Panc1 (cell line): Measurements from ENCODE around the gene KCND3. TPM values are rescaled to one million over a fixed set of nuclear protein-coding genes. Genes with fewer than 3 reads are reported as not detected.

Experiments
- ATAC-seq: fragments of 200-7000 bp; cut with Tn5 transposase; 2 replicates; pipeline ENCODE4 v1.9.1; 2020; ENCODE audit warnings: mild to moderate bottlenecking, moderate library complexity
- BruUV-seq: library from RNA; stranded (reverse); fragments of 400-500 nt; replicated peaks from 2 replicates; lab custom pipeline; 2021; lab: Mats Ljungman, UMichigan
- CTCF ChIA-PET: fragments of 300-600 bp; sonication (Branson Sonifier 250); formaldehyde crosslinking; loops from one replicate; lab custom pipeline; 2022; ENCODE audit warnings: antibody characterized with exemption; lab: Charles Lee
- POLR2A ChIA-PET: fragments of 300-600 bp; sonication (Branson Sonifier 250); formaldehyde crosslinking; loops from one replicate; lab custom pipeline; 2022; ENCODE audit warnings: antibody characterized with exemption; lab: Charles Lee
- DNase-seq: peaks from one replicate; pipeline ENCODE4 v3.0.0-alpha.2; 2010; ENCODE audit warnings: low read depth, low spot score
- H3K27ac ChIP-seq: 2 replicates; pipeline ENCODE4 v1.5.1; 2011; ENCODE audit warnings: mild to moderate bottlenecking, low read length, inconsistent platforms
- H3K27me3 ChIP-seq: fragments of 200-500 bp; sonication (Bioruptor generic); 2 replicates; pipeline ENCODE4 v1.6.0; 2014; ENCODE audit warnings: low read length, inconsistent platforms; ENCODE audit not compliant: control insufficient read depth, insufficient read depth
- H3K36me3 ChIP-seq: fragments of 200-500 bp; sonication (Bioruptor generic); 2 replicates; pipeline ENCODE4 v1.5.1; 2014; ENCODE audit warnings: inconsistent platforms, mild to moderate bottlenecking, low read length, moderate library complexity; ENCODE audit not compliant: control insufficient read depth, insufficient read depth
- H3K4me1 ChIP-seq: 2 replicates; pipeline ENCODE4 v1.5.1; 2011; ENCODE audit warnings: inconsistent platforms, mild to moderate bottlenecking, low read length, moderate library complexity; ENCODE audit not compliant: control insufficient read depth, insufficient read depth
- H3K4me3 ChIP-seq, 2 experiments: 2 replicates each; pipeline ENCODE4 v1.5.1; 2011 to 2012; ENCODE audit warnings: low read depth in 2 of 2, low read length in 2 of 2, mild to moderate bottlenecking in 2 of 2, inconsistent platforms in 1 of 2, moderate library complexity in 1 of 2
- H3K9me3 ChIP-seq: fragments of 200-500 bp; sonication (Bioruptor generic); 2 replicates; pipeline ENCODE4 v1.5.1; 2014; ENCODE audit warnings: low read depth, mild to moderate bottlenecking, inconsistent platforms, low read length, moderate library complexity; ENCODE audit not compliant: control insufficient read depth, insufficient read depth
- POLR2AphosphoS5 ChIP-seq: IDR thresholded peaks from 2 replicates; pipeline ENCODE4 v1.6.1; 2012; ENCODE audit warnings: mild to moderate bottlenecking, low read depth, low read length, moderate library complexity
- SIN3A ChIP-seq: IDR thresholded peaks from 2 replicates; pipeline ENCODE4 v1.6.1; 2012; ENCODE audit warnings: low read depth, mild to moderate bottlenecking, low read length, moderate library complexity, borderline replicate concordance; ENCODE audit not compliant: insufficient read depth
- TCF7L2 ChIP-seq: IDR thresholded peaks from 2 replicates; pipeline ENCODE4 v1.6.1; 2011; ENCODE audit warnings: mild to moderate bottlenecking, low read depth, low read length, inconsistent platforms
- in situ Hi-C: cut with HindIII; loops from 2 replicates; pipeline ENCODE4 v1.10.0; 2016; ENCODE audit warnings: low sequenced_read_pairs, low pct_unique_long_range_greater_than_20kb
- intact Hi-C: fragments of 100-400 bp; cut with micrococcal nuclease; formaldehyde crosslinking; loops from one replicate; pipeline ENCODE4 v1.10.0; 2022; ENCODE audit not compliant: unreplicated experiment
- total RNA-seq: library from RNA; stranded (reverse); gene quantifications from one replicate; pipeline ENCODE4 v1.2.1, GENCODE V29; 2021; ENCODE audit not compliant: unreplicated experiment
- TF ChIP-seq, protein P1 (sequence below): fragments of 450-650 bp; IDR thresholded peaks from 2 replicates; pipeline ENCODE4 v1.5.1; 2017; ENCODE audit warnings: mild to moderate bottlenecking
- TF ChIP-seq, protein P2 (sequence below), 2 experiments: IDR thresholded peaks; 2 replicates each; pipeline ENCODE4 v1.6.1; 2011 to 2012; ENCODE audit warnings: low read depth in 2 of 2, control low read depth in 1 of 2, low read length in 1 of 2, mild to moderate bottlenecking in 1 of 2, moderate library complexity in 1 of 2; ENCODE audit not compliant: insufficient read depth in 1 of 2

KCND3 gene
- total RNA-seq, 1 experiment from 2014 or later = not detected

DNA sequence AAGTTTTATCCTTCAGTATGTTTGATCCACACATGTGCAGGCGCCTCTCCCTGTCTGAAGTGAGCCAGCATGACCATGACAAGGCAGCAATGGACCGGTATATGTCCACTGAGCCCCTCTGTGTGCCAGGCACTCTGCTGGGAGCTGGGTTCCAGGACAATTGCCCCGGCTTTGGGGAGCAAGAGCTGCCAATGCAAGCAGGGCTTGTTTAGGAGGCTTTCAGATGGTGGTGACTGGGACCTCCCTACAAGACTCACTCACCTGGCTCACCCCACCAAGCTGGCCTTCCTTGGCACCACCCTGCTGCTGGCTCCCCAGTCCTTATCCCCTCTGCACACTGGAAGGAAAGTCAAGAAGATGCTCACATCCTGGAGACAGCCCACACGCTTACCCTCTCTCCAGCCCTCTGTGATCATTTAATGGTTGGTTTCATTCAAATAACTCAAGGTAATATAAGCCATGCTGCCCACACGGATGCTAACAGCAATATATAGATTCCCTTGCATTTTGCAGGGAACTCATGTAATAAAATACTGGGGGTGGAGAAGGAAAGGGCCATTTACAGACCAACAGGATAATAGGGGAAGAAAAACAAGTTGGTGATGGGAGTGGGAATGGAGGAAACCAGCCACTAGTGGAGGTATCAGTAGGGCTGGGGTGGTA lies 23.6 kb downstream of the KCND3 start:
- H3K36me3 ChIP-seq = no peaks in the 10 kb centered on the region
- in situ Hi-C loops = no loop called here
- no peak overlapping the region for H3K27ac ChIP-seq
- no peak for TF ChIP-seq POLR2AphosphoS5
- no peak for TF ChIP-seq SIN3A
- intact Hi-C loops = no loop called here
- H3K4me3 ChIP-seq = no peak overlapping the region
- ATAC-seq = no peak
- DNase-seq = no peak
- no peaks in the 10 kb centered on the region for H3K27me3 ChIP-seq
- CTCF ChIA-PET = interaction anchor here (0.6 kb wide), 1 partner anchor 1080 kb away, joined by 3 read pairs; no protein-coding TSS in a partner anchor
- POLR2A ChIA-PET = no interaction called here
- no peaks in the 10 kb centered on the region for H3K9me3 ChIP-seq
- no TSS peak for BruUV-seq
- no peaks in the 10 kb centered on the region for H3K4me1 ChIP-seq

DNA sequence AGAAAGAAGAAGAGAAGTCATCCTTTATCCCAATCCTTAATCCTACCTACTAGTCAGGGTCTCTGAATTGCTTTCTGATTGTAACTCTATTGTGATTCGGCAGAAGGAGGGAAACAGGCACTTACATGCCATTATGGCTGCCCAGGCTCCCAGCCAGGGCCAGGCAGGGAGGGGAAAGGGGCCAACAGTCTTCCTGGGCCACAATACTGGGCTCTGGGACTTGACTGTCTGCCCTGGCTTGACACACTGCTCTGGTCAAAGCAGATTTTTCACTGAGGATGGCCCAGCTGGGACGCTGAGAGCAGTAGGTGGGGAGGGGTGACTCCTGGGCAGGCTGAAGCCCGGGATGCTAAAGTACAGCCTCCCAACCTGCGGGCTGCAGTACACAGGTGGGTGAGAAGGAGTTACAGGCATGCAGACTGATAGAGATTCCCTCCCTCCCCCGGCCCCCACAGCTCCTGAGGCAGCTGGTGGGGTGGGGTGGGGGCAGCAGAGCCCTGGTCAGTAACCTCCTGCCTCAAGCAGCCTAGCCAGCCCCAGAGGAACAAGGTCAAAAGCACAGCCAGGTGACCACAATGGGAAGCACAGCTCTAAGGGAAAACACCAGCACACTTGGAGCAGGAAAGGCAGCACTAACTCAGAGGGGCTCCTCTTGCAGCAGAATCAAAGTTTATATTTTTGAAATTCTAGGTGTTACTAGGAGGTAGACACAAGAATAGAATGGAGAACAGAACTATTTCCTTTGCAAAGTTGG lies 25.3 kb downstream of the KCND3 start:
- ChIA-PET POLR2A (no interaction called here), CTCF (no interaction called here)
- intact Hi-C loops (no loop called here), in situ Hi-C loops (no loop called here)
- Histone ChIP-seq H3K27me3 (no peaks in the 10 kb centered on the region), H3K36me3 (no peaks in the 10 kb centered on the region), H3K4me1 (no peaks in the 10 kb centered on the region), H3K4me3 (no peak overlapping the region), H3K9me3 (no peaks in the 10 kb centered on the region), H3K27ac (no peak overlapping the region)
- no peak for DNase-seq
- no peak for ATAC-seq
- TF ChIP-seq SIN3A (no peak), POLR2AphosphoS5 (no peak), TCF7L2 (no peak)
- TF ChIP-seq, protein P1, sequence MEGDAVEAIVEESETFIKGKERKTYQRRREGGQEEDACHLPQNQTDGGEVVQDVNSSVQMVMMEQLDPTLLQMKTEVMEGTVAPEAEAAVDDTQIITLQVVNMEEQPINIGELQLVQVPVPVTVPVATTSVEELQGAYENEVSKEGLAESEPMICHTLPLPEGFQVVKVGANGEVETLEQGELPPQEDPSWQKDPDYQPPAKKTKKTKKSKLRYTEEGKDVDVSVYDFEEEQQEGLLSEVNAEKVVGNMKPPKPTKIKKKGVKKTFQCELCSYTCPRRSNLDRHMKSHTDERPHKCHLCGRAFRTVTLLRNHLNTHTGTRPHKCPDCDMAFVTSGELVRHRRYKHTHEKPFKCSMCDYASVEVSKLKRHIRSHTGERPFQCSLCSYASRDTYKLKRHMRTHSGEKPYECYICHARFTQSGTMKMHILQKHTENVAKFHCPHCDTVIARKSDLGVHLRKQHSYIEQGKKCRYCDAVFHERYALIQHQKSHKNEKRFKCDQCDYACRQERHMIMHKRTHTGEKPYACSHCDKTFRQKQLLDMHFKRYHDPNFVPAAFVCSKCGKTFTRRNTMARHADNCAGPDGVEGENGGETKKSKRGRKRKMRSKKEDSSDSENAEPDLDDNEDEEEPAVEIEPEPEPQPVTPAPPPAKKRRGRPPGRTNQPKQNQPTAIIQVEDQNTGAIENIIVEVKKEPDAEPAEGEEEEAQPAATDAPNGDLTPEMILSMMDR = no peak
- TF ChIP-seq, protein P2, sequence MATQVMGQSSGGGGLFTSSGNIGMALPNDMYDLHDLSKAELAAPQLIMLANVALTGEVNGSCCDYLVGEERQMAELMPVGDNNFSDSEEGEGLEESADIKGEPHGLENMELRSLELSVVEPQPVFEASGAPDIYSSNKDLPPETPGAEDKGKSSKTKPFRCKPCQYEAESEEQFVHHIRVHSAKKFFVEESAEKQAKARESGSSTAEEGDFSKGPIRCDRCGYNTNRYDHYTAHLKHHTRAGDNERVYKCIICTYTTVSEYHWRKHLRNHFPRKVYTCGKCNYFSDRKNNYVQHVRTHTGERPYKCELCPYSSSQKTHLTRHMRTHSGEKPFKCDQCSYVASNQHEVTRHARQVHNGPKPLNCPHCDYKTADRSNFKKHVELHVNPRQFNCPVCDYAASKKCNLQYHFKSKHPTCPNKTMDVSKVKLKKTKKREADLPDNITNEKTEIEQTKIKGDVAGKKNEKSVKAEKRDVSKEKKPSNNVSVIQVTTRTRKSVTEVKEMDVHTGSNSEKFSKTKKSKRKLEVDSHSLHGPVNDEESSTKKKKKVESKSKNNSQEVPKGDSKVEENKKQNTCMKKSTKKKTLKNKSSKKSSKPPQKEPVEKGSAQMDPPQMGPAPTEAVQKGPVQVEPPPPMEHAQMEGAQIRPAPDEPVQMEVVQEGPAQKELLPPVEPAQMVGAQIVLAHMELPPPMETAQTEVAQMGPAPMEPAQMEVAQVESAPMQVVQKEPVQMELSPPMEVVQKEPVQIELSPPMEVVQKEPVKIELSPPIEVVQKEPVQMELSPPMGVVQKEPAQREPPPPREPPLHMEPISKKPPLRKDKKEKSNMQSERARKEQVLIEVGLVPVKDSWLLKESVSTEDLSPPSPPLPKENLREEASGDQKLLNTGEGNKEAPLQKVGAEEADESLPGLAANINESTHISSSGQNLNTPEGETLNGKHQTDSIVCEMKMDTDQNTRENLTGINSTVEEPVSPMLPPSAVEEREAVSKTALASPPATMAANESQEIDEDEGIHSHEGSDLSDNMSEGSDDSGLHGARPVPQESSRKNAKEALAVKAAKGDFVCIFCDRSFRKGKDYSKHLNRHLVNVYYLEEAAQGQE (IDR thresholded peaks at IDR 0.05; ENCODE audit: insufficient read depth in 1 of 2, low read depth in 2 of 2, low read length in 1 of 2) = no peak
- no TSS peak for BruUV-seq
